ENCODE results near the gene AATK. TPM values are rescaled to one million over a fixed set of nuclear protein-coding genes. Genes with fewer than 3 reads are reported as not detected.

The AATK gene
- total RNA-seq, 4 donors from 2014 or later: 0.64 to 2.8 (median 1.1) TPM

DNA sequence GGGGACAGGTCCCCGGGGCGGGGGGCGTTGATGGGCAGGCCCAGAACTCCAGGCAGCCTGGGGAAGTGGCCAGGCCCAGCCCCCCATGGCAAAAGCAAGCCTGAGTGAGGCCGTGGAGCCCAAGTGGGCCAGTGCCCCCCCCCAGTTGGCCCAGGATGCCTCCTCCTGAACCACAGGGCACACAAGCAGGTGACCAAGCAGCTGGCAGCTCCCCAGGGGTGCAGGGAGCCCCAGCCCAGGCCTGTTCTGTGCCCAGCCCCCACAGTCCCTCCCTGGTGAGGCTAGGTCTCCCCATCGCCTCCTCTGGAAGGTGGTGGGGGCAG, 38.9 kb downstream of the AATK start:
- no CpG with 5 or more reads among the region's 5 CpGs for WGBS
- Histone ChIP-seq H3K9me3 (no peaks in the 10 kb centered on the region), H3K36me3 (no peaks in the 10 kb centered on the region), H3K27ac (no peak overlapping the region), H3K27me3 (peaks cover 31% of the 10 kb centered on the region), H3K4me3 (no peak overlapping the region), H3K4me1 (peaks cover 16% of the 10 kb centered on the region)
- DNase-seq (ENCODE audit: low spot score in 2 of 2): no peak
- TF ChIP-seq, protein P1, sequence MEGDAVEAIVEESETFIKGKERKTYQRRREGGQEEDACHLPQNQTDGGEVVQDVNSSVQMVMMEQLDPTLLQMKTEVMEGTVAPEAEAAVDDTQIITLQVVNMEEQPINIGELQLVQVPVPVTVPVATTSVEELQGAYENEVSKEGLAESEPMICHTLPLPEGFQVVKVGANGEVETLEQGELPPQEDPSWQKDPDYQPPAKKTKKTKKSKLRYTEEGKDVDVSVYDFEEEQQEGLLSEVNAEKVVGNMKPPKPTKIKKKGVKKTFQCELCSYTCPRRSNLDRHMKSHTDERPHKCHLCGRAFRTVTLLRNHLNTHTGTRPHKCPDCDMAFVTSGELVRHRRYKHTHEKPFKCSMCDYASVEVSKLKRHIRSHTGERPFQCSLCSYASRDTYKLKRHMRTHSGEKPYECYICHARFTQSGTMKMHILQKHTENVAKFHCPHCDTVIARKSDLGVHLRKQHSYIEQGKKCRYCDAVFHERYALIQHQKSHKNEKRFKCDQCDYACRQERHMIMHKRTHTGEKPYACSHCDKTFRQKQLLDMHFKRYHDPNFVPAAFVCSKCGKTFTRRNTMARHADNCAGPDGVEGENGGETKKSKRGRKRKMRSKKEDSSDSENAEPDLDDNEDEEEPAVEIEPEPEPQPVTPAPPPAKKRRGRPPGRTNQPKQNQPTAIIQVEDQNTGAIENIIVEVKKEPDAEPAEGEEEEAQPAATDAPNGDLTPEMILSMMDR (IDR thresholded peaks at IDR 0.05): no peak
- TF ChIP-seq POLR2A (IDR thresholded peaks at IDR 0.05) (no peak), POLR2AphosphoS5 (IDR thresholded peaks at IDR 0.05) (no peak), EP300 (IDR thresholded peaks at IDR 0.05) (no peak)

DNA sequence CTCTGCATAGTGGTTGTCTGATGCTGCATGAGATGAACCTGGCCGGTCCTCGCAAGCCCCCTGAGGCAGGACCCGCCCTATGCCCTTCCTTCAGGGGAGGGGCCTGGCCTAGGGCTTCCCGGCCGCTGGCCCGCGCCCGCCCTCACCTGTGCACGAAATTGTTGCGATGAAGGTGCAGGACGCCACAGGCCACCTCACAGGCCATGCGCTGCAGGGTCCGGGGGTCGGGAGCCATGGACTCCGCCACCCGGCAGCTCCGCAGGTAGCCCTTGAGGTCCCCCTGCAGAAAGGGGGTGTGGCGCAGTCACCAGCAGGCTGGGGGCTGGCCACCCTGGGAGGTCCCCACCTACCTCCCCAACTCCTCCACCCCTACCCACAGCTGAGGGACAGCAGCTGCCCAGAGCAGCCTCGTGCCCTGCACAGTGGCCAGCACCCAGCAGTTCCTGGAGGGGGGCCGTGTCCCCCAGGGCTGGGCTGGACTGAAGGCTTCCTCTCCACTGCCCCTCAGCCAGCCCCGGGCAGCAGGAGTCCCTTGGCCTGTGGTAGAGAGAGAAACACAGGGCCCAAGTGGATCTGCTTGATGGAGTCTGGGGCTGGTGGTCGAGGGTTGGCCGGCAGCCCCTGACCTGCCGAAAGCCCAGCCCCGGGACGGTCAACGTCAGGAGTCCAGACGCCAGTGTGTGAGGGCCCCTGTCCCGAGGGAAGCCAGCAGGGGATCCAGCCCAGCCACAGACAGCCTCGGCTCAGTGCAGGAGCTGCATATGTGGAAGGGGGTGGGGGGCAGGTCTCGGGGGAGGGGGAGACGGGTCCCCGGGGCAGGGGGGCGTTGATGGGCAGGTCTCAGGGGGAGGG, 39.5 kb downstream of the AATK start:
- 23% methylated on average over 3 of the region's 34 CpGs for WGBS
- Histone ChIP-seq H3K36me3 (no peaks in the 10 kb centered on the region), H3K27me3 (peaks cover 37% of the 10 kb centered on the region), H3K4me3 (no peak overlapping the region), H3K27ac (no peak overlapping the region), H3K9me3 (no peaks in the 10 kb centered on the region), H3K4me1 (peaks cover 22% of the 10 kb centered on the region)
- DNase-seq (ENCODE audit: low spot score in 2 of 2): no peak
- TF ChIP-seq POLR2A (IDR thresholded peaks at IDR 0.05) (no peak), EP300 (IDR thresholded peaks at IDR 0.05) (no peak), POLR2AphosphoS5 (IDR thresholded peaks at IDR 0.05) (no peak)
- TF ChIP-seq, protein P1 (IDR thresholded peaks at IDR 0.05): no peak

- Histone ChIP-seq H3K9me3 (no peaks in the 10 kb centered on the region), H3K36me3 (no peaks in the 10 kb centered on the region), H3K27ac (no peak overlapping the region), H3K27me3 (peaks cover 45% of the 10 kb centered on the region), H3K4me1 (peaks cover 26% of the 10 kb centered on the region), H3K4me3 (no peak overlapping the region)
- no peak for DNase-seq (ENCODE audit: low spot score in 2 of 2)
- TF ChIP-seq, protein P1 (IDR thresholded peaks at IDR 0.05): no peak
- TF ChIP-seq EP300 (IDR thresholded peaks at IDR 0.05) (no peak), POLR2A (IDR thresholded peaks at IDR 0.05) (no peak), POLR2AphosphoS5 (IDR thresholded peaks at IDR 0.05) (no peak)
- WGBS: 44% methylated on average over 8 of the region's 14 CpGs
These were observed 40.4 kb downstream of the AATK start for GRCh38 chr17:81125573-81126081.

- no peak overlapping the region for H3K4me3 ChIP-seq
- peaks cover 33% of the 10 kb centered on the region for H3K4me1 ChIP-seq
- no peak for DNase-seq (ENCODE audit: low spot score in 2 of 2)
- no peaks in the 10 kb centered on the region for H3K36me3 ChIP-seq
- WGBS: 85% methylated on average over 9 of the region's 18 CpGs
- peaks cover 51% of the 10 kb centered on the region for H3K27me3 ChIP-seq
- H3K9me3 ChIP-seq: no peaks in the 10 kb centered on the region
- no peak overlapping the region for H3K27ac ChIP-seq
- TF ChIP-seq POLR2A (IDR thresholded peaks at IDR 0.05) (no peak), EP300 (IDR thresholded peaks at IDR 0.05) (no peak), POLR2AphosphoS5 (IDR thresholded peaks at IDR 0.05) (no peak)
- TF ChIP-seq, protein P1 (IDR thresholded peaks at IDR 0.05): no peak
These were observed 41.6 kb downstream of the AATK start for GRCh38 chr17:81124377-81124776.

All from suprapubic skin (tissue), 4 donors.